ENCODE results near the gene ATR.

DNA sequence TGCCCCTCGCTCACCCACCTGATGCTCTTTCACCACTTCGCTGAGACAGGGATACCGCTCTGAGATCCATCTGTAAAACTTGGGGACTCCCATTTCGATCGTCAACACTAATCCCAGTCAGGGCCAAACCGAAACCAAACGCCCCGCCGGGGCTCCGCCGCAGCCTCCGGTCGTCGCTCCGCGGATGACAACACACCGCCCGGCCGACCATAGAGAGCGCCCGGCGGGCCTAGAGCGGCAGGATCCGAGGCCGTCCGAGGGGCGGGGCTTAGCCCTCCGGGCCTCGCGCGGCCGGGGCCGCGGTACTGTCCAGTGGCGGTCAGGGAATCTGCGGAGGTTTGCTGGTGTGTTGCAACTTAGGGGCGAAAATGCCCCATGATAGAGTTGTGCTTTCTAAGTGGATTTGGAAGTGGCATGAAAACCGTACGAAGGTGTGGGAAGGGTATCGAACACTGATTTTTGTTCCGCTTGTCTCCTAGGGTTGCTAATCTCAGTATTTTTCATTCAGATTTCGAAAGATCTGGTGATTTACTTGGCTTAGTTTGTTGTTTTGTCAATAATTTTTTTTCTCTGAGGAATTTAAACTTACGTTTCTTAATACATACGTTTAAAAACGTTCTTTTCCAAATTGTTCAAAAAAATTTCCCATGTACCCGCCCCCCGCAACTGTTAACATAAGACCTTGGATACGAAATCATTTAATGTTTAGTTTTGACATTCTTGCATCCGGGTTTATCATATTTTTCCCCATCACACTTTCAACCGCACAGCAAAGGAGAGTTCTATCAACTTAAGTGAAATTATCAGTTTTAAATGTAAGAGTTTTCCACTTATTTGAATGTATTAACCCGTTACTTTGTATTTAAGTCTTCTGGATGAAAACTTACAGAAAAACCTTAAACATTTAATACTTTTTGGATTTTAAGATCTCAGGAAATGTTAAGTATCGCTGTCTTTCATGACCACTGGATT, 130.4 kb downstream of the ATR start, which contains the start of gene XRN1:
- TF ChIP-seq, protein P1, sequence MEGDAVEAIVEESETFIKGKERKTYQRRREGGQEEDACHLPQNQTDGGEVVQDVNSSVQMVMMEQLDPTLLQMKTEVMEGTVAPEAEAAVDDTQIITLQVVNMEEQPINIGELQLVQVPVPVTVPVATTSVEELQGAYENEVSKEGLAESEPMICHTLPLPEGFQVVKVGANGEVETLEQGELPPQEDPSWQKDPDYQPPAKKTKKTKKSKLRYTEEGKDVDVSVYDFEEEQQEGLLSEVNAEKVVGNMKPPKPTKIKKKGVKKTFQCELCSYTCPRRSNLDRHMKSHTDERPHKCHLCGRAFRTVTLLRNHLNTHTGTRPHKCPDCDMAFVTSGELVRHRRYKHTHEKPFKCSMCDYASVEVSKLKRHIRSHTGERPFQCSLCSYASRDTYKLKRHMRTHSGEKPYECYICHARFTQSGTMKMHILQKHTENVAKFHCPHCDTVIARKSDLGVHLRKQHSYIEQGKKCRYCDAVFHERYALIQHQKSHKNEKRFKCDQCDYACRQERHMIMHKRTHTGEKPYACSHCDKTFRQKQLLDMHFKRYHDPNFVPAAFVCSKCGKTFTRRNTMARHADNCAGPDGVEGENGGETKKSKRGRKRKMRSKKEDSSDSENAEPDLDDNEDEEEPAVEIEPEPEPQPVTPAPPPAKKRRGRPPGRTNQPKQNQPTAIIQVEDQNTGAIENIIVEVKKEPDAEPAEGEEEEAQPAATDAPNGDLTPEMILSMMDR (IDR thresholded peaks at IDR 0.05 in 2 of 3, conservative IDR thresholded peaks at IDR 0.05 in 1 of 3; ENCODE audit: borderline replicate concordance in 1 of 3, insufficient read depth in 1 of 3, low read depth in 2 of 3, low read length in 2 of 3) = no peak
- TF ChIP-seq RAD21 (IDR thresholded peaks at IDR 0.05; ENCODE audit: low read depth) (no peak), POLR2A (IDR thresholded peaks at IDR 0.05; ENCODE audit: borderline replicate concordance, extremely low read depth, insufficient read depth, insufficient read length) (peak; percentile 65), EZH2phosphoT487 (IDR thresholded peaks at IDR 0.05; ENCODE audit: borderline replicate concordance) (no peak)
- TF ChIP-seq, protein P2, sequence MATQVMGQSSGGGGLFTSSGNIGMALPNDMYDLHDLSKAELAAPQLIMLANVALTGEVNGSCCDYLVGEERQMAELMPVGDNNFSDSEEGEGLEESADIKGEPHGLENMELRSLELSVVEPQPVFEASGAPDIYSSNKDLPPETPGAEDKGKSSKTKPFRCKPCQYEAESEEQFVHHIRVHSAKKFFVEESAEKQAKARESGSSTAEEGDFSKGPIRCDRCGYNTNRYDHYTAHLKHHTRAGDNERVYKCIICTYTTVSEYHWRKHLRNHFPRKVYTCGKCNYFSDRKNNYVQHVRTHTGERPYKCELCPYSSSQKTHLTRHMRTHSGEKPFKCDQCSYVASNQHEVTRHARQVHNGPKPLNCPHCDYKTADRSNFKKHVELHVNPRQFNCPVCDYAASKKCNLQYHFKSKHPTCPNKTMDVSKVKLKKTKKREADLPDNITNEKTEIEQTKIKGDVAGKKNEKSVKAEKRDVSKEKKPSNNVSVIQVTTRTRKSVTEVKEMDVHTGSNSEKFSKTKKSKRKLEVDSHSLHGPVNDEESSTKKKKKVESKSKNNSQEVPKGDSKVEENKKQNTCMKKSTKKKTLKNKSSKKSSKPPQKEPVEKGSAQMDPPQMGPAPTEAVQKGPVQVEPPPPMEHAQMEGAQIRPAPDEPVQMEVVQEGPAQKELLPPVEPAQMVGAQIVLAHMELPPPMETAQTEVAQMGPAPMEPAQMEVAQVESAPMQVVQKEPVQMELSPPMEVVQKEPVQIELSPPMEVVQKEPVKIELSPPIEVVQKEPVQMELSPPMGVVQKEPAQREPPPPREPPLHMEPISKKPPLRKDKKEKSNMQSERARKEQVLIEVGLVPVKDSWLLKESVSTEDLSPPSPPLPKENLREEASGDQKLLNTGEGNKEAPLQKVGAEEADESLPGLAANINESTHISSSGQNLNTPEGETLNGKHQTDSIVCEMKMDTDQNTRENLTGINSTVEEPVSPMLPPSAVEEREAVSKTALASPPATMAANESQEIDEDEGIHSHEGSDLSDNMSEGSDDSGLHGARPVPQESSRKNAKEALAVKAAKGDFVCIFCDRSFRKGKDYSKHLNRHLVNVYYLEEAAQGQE (IDR thresholded peaks at IDR 0.05; ENCODE audit: low read depth) = no peak

Measured in HCT116 (cell line).